ENCODE data around the gene VPS13C.
"Not testable (repeated sequence)": the region's sequence is repeated elsewhere in the genome, so short reads cannot be mapped to it uniquely, and the experiment has no call there.

VPS13C gene

GRCh38 chr15:62021991-62022600 is 38.2 kb downstream of the VPS13C start:
- no peak overlapping the region for H3K4me3 ChIP-seq (replicated peaks; ENCODE audit: low read depth, low read length)
- DNase-seq (ENCODE audit: low read depth): peak; percentile 16
- TF ChIP-seq, protein P1, sequence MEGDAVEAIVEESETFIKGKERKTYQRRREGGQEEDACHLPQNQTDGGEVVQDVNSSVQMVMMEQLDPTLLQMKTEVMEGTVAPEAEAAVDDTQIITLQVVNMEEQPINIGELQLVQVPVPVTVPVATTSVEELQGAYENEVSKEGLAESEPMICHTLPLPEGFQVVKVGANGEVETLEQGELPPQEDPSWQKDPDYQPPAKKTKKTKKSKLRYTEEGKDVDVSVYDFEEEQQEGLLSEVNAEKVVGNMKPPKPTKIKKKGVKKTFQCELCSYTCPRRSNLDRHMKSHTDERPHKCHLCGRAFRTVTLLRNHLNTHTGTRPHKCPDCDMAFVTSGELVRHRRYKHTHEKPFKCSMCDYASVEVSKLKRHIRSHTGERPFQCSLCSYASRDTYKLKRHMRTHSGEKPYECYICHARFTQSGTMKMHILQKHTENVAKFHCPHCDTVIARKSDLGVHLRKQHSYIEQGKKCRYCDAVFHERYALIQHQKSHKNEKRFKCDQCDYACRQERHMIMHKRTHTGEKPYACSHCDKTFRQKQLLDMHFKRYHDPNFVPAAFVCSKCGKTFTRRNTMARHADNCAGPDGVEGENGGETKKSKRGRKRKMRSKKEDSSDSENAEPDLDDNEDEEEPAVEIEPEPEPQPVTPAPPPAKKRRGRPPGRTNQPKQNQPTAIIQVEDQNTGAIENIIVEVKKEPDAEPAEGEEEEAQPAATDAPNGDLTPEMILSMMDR (IDR thresholded peaks at IDR 0.05; ENCODE audit: low read length, missing control alignments): peak; percentile 45

- DNase-seq (ENCODE audit: low read depth): peak; percentile 4
- TF ChIP-seq, protein P1 (IDR thresholded peaks at IDR 0.05; ENCODE audit: low read length, missing control alignments): no peak
Measured at GRCh38 chr15:62020576-62021160, 39.6 kb downstream of the VPS13C start.

DNA sequence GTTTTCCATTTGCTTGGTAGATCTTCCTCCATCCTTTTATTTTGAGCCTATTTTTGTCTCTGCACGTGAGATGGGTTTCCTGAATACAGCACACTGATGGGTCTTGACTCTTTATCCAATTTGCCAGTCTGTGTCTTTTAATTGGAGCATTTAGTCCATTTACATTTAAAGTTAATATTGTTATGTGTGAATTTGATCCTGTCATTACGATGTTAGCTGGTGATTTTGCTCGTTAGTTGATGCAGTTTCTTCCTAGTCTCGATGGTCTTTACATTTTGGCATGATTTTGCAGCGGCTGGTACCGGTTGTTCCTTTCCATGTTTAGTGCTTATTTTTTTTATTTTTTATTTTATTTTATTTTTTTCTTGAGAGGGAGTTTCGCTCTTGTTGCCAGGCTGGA is 54.9 kb downstream of the VPS13C start:
- DNase-seq (ENCODE audit: low read depth): not testable (repeated sequence)

More at GRCh38 chr15:62020576-62021160, 39.6 kb downstream of the VPS13C start:
- H3K4me3 ChIP-seq (replicated peaks; ENCODE audit: low read depth, low read length): no peak overlapping the region

DNA sequence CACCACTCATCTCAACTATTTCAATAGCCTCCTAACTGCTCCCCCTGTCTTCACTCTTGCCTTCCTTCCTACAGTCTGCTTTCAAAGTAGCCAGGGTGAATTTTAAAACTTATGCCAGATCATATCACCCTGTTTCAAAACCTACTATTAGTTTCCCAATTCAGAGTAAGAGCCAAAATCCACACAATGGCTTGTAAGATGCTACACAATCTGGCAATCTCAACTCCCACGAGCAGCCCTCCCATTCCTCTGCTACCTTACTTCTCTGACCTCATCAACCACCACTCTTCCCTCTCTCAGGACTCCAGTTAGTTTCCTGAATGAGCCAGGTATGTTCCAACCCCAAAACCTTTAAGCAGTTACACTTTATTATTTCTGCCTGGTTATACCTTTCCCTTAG is 62.5 kb downstream of the VPS13C start:
- H3K4me3 ChIP-seq (replicated peaks; ENCODE audit: low read depth, low read length): no peak overlapping the region
- DNase-seq (ENCODE audit: low read depth): peak; percentile 87
- TF ChIP-seq, protein P1 (IDR thresholded peaks at IDR 0.05; ENCODE audit: low read length, missing control alignments): peak; percentile 47

More for the DNA sequence above, 54.9 kb downstream of the VPS13C start:
- not testable (repeated sequence) for H3K4me3 ChIP-seq (replicated peaks; ENCODE audit: low read depth, low read length)

DNA sequence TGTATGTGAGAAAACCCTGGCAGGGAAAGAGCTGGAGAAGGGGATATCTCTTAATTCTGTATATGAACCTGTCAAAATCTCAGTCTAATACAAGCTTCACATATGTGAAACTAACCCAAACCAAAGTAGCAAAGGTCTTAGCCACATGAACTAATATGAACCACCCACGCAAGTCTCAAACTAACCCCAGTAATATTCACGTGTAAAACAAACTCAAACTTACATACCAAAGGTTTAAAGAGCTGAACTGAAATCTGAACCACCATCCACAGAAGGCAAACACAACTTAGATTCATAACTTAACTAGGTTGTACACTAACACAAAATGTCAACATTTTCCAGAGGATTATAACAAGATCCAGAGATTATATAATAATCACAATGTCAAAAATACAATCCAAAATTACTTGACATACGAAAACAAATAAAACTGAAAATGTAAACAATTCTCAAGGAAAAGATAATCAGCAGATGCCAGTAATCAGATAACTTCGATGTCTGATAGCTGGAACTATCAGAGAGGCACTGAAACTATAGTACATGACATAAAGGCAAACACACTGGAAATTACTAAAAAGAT is 64.1 kb downstream of the VPS13C start:
- DNase-seq (ENCODE audit: low read depth): no peak
- TF ChIP-seq, protein P1 (IDR thresholded peaks at IDR 0.05; ENCODE audit: low read length, missing control alignments): no peak
- no peak overlapping the region for H3K4me3 ChIP-seq (replicated peaks; ENCODE audit: low read depth, low read length)

- H3K4me3 ChIP-seq (replicated peaks; ENCODE audit: low read depth, low read length): no peak overlapping the region
- TF ChIP-seq, protein P1 (IDR thresholded peaks at IDR 0.05; ENCODE audit: low read length, missing control alignments): no peak
- DNase-seq (ENCODE audit: low read depth): peak; percentile 90
Measured at GRCh38 chr15:61994216-61994615, 66.0 kb downstream of the VPS13C start.

DNA sequence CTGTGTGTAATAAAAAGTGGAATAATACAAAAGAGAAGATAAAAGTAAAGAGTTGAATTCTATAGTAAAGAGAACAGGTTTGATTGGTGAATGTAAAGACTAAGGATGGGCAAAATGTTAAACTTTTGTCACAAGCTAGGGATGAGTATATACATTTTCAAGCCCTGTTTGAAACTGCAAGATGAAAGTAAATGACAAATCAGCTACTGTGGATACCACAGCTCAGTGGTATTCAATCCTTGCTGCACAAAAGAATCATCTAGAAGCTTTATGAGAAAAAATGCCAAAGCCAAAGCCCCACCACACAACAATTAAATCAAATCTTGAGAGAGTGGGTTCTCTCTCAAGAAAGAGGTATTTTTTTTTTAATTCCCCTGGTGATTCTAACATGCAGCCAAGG is 67.7 kb downstream of the VPS13C start:
- no peak overlapping the region for H3K4me3 ChIP-seq (replicated peaks; ENCODE audit: low read depth, low read length)
- TF ChIP-seq, protein P1 (IDR thresholded peaks at IDR 0.05; ENCODE audit: low read length, missing control alignments): no peak
- no peak for DNase-seq (ENCODE audit: low read depth)

Data from fibroblast of pulmonary artery (primary cell).